OCI-LY3 (cell line): ENCODE results near the gene DMTF1.

Source experiments
- H2AFZ ChIP-seq: fragments of 200-600, 300-600 bp; shearing (Covaris generic); 2 replicates; pipeline ENCODE4 v1.6.0; 2014; ENCODE audit warnings: antibody characterized with exemption, low read depth, low read length
- H3K27ac ChIP-seq: fragments of 200-600, 300-600 bp; sonication (generic); 2 replicates; pipeline ENCODE4 v1.5.1; 2014; ENCODE audit warnings: mild to moderate bottlenecking, low read length, moderate library complexity, mixed read lengths
- H3K27me3 ChIP-seq: fragments of 200-600, 300-600 bp; sonication (generic); 2 replicates; pipeline ENCODE4 v1.6.1; 2014; ENCODE audit warnings: low read depth, low read length, mixed read lengths
- H3K36me3 ChIP-seq: fragments of 200-600, 300-600 bp; sonication (generic); replicated peaks from 2 replicates; pipeline ENCODE3; 2014; ENCODE audit warnings: low read depth, low read length, mixed read lengths
- H3K4me1 ChIP-seq: fragments of 300-600, 200-600 bp; sonication (generic); 2 replicates; pipeline ENCODE4 v1.6.1; 2014; ENCODE audit warnings: low read length, mixed read lengths
- H3K4me2 ChIP-seq: fragments of 200-600, 300-600 bp; sonication (generic); 2 replicates; pipeline ENCODE4 v1.6.1; 2014; ENCODE audit warnings: low read length, mixed read lengths
- H3K4me3 ChIP-seq: fragments of 300-600, 200-600 bp; sonication (generic); 2 replicates; pipeline ENCODE4 v1.5.1; 2014; ENCODE audit warnings: antibody characterized with exemption, mild to moderate bottlenecking, low read length, moderate library complexity
- H3K79me2 ChIP-seq: fragments of 300-600, 200-600 bp; shearing (Covaris generic); 2 replicates; pipeline ENCODE4 v1.6.1; 2014; ENCODE audit warnings: mild to moderate bottlenecking, low read length, mixed read lengths
- H3K9ac ChIP-seq: fragments of 300-600, 200-600 bp; shearing (Covaris generic); 2 replicates; pipeline ENCODE4 v1.6.0; 2014; ENCODE audit warnings: mild to moderate bottlenecking, low read length, moderate library complexity
- H3K9me3 ChIP-seq: fragments of 200-600, 300-600 bp; shearing (Covaris generic); 2 replicates; pipeline ENCODE4 v1.6.1; 2014; ENCODE audit warnings: low read length, mixed read lengths; ENCODE audit not compliant: insufficient read depth
- H4K20me1 ChIP-seq: fragments of 200-600, 300-600 bp; sonication (generic); 2 replicates; pipeline ENCODE4 v1.6.1; 2016; ENCODE audit warnings: low read length, mixed read lengths; ENCODE audit not compliant: insufficient read depth
- CTCF ChIP-seq: fragments of 200-600, 300-600 bp; sonication (generic); IDR thresholded peaks from 2 replicates; pipeline ENCODE4 v1.5.1; 2014; ENCODE audit warnings: antibody characterized with exemption, low read length, low read depth
- EZH2phosphoT487 ChIP-seq: fragments of 200-600 bp; shearing (Covaris generic); IDR thresholded peaks from 2 replicates; pipeline ENCODE4 v1.6.1; 2018; ENCODE audit warnings: antibody characterized with exemption, mixed run types, low read depth

The DMTF1 gene

GRCh38 chr7:87206361-87206760 is 54.1 kb downstream of the DMTF1 start:
- Histone ChIP-seq H3K9ac (no peak overlapping the region), H3K4me1 (no peaks in the 10 kb centered on the region), H2AFZ (no peak overlapping the region), H3K9me3 (peaks cover 12% of the 10 kb centered on the region), H3K27ac (no peak overlapping the region), H3K4me2 (no peak overlapping the region), H3K4me3 (no peak overlapping the region), H4K20me1 (peaks cover 92% of the 10 kb centered on the region), H3K36me3 (peaks cover 82% of the 10 kb centered on the region), H3K27me3 (no peaks in the 10 kb centered on the region), H3K79me2 (peaks cover 99% of the 10 kb centered on the region)
- TF ChIP-seq EZH2phosphoT487 (no peak), CTCF (no peak)

- TF ChIP-seq CTCF (no peak), EZH2phosphoT487 (no peak)
- peaks cover 96% of the 10 kb centered on the region for H4K20me1 ChIP-seq
- peaks cover 87% of the 10 kb centered on the region for H3K36me3 ChIP-seq
- no peak overlapping the region for H3K27ac ChIP-seq
- no peaks in the 10 kb centered on the region for H3K27me3 ChIP-seq
- peaks cover 9% of the 10 kb centered on the region; the same call in 1 of the 2 replicates for H3K9me3 ChIP-seq
- H3K4me1 ChIP-seq = peaks cover 24% of the 10 kb centered on the region
- peaks cover 99% of the 10 kb centered on the region for H3K79me2 ChIP-seq
- H3K4me3 ChIP-seq = no peak overlapping the region
- H2AFZ ChIP-seq = no peak overlapping the region
- H3K9ac ChIP-seq = no peak overlapping the region
- no peak overlapping the region for H3K4me2 ChIP-seq
Measured at GRCh38 chr7:87209295-87209924, 57.2 kb downstream of the DMTF1 start.

GRCh38 chr7:87210506-87210905 is 58.3 kb downstream of the DMTF1 start:
- no peak overlapping the region for H3K9ac ChIP-seq
- H3K9me3 ChIP-seq = peaks cover 8% of the 10 kb centered on the region; the same call in 1 of the 2 replicates
- peaks cover 99% of the 10 kb centered on the region for H3K79me2 ChIP-seq
- TF ChIP-seq CTCF = no peak
- TF ChIP-seq EZH2phosphoT487 = no peak
- H2AFZ ChIP-seq = no peak overlapping the region
- no peak overlapping the region for H3K4me3 ChIP-seq
- H3K36me3 ChIP-seq = peaks cover 86% of the 10 kb centered on the region
- H3K4me1 ChIP-seq = peaks cover 34% of the 10 kb centered on the region
- no peak overlapping the region for H3K27ac ChIP-seq
- H3K27me3 ChIP-seq = no peaks in the 10 kb centered on the region
- H3K4me2 ChIP-seq = no peak overlapping the region
- H4K20me1 ChIP-seq = peaks cover 96% of the 10 kb centered on the region

GRCh38 chr7:87212498-87212897 is 60.2 kb downstream of the DMTF1 start:
- peaks cover 92% of the 10 kb centered on the region for H3K79me2 ChIP-seq
- H3K9ac ChIP-seq = no peak overlapping the region
- peaks cover 86% of the 10 kb centered on the region for H4K20me1 ChIP-seq

More at GRCh38 chr7:87212498-87212897, 60.2 kb downstream of the DMTF1 start:
- no peaks in the 10 kb centered on the region for H3K9me3 ChIP-seq
- TF ChIP-seq CTCF = no peak
- TF ChIP-seq EZH2phosphoT487 = no peak
- H3K27me3 ChIP-seq = no peaks in the 10 kb centered on the region
- peaks cover 51% of the 10 kb centered on the region for H3K4me1 ChIP-seq
- H2AFZ ChIP-seq = no peak overlapping the region
- H3K4me2 ChIP-seq = peak overlapping the region; percentile 42
- H3K27ac ChIP-seq = peak overlapping the region; percentile 17; the same call in 1 of the 2 replicates
- H3K4me3 ChIP-seq = 0 out of 2 replicates have a peak overlapping the region, but pooled peaks have one; percentile 5
- peaks cover 73% of the 10 kb centered on the region for H3K36me3 ChIP-seq
